NCI-H2196 treated with DMSO at 0.1 percent for 48 hours (cell line): Measurements from ENCODE around the gene SNX14.

ENCODE experiments used
- DNase-seq: peaks from one replicate; lab custom pipeline; 2025; ENCODE audit not compliant: unreplicated experiment; lab: John Stamatoyannopoulos, UW

SNX14 gene

DNA sequence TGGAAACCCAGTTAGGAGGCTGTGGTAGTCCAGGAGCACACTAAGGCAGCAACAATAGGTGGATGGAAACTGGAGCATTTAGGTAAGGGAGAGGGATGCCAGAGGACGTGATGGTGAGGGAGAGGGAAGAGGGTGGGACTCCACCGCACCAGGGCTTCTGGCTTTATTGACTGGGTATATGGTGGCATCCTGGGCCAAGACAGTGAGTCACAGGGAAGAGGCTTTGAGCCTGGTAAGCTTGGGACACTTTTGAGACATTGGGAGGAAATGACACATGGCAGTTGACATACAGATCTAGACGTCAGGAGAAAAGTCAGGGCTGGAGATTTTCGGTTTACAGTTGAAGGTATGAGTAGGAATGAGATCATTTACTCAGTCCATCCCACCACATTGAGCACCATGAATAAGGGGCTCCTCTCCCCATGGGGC lies 128.9 kb downstream of the SNX14 start:
- no peak for DNase-seq

DNA sequence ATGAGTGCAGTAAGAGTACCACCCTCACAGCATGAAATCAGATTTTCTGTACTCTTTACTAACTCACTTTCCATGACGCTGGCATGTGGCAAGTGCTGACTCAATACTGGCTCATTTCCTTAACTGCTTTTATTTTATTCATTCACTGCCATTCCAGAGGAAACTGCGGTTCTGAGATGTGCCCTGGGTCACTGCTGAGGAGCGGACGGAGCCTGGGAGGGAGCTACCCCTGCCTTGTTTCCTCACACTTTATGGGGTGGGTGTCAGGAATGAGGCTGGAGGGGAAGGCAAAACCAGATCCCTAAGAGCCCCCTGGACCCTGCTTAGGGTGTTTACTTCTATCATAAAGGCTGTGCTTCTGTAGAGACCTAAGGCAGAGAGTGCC lies 129.4 kb downstream of the SNX14 start:
- no peak for DNase-seq

GRCh38 chr6:85463621-85464259 lies 129.9 kb downstream of the SNX14 start:
- no peak for DNase-seq

DNA sequence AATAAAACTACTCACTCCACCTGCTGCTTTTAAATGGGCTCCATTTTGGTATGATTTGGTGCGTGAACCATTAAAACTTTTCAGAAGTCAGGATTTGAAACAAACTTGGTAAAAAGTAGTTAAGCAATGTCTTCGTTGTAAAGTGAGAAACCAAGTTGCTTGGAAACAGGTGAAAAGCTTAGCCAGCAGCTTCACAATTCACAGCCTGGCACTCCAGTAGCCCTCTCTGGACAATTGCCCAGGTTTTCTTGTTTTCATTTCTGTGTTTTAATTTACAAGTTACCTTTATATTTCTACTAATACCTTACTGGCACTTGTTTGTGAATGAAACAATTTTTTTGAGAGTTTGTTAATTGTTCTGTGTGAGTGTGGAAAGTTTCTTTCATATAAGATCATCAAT lies 131.0 kb downstream of the SNX14 start:
- DNase-seq, result no peak

GRCh38 chr6:85461798-85462170 lies 131.9 kb downstream of the SNX14 start:
- no peak for DNase-seq

DNA sequence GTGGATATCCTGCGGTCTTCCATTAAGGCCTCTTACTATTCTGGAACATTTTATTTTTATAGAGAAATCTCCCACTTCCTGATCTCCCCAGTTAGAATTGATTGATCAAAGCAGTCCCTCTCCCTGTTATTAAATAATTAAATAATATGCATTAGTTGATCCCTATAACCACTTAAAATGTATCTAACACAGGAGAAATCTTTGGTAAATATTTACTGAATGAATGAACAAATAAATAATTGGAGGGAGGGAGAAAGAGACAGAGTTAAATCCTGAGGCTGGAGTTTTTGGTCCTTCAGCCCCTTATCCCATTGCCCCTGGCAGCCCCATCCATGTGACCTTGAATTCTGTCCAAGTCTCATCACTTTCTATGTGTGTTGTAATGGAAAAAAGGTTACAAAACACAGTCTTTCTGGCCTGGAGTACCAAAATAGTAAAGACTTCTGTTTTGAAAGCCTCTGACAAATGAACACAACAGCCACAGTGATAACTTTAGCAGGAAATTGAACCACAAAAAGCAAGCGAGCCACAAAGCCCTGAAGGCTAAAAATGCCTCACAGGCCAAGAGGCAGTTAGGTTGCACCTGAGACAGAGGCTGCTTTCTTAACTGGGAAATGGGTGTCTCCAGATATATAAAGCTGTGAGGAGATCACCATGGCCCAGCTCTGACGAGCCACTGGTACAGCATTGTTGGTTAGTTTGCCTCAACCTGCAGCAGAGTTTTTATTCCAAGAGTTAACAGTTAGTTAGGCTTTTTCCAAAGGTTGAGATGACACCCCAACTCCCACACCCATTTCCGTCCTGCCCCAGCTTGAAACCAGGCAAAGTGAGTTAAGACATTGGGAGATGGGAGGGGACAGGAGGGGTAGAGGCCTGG lies 132.5 kb downstream of the SNX14 start:
- DNase-seq, result no peak

- DNase-seq, result no peak
Observed at GRCh38 chr6:85460154-85460920, 133.3 kb downstream of the SNX14 start.

- no peak for DNase-seq
Observed at GRCh38 chr6:85459224-85459901, 134.3 kb downstream of the SNX14 start.

GRCh38 chr6:85458782-85459181 lies 134.9 kb downstream of the SNX14 start:
- DNase-seq, result no peak

- DNase-seq, result no peak
Observed at GRCh38 chr6:85458184-85458583, 135.5 kb downstream of the SNX14 start.

- no peak for DNase-seq
Observed at GRCh38 chr6:85456782-85457181, 136.9 kb downstream of the SNX14 start.
